HG03159 (cell line): ENCODE data around the gene MYO18B.

Experiments
- ATAC-seq: cut with Tn5 transposase; IDR thresholded peaks from one replicate; pipeline ENCODE4 v1.9.1; 2021; ENCODE audit warnings: mild to moderate bottlenecking, moderate library complexity; ENCODE audit not compliant: unreplicated experiment

Gene MYO18B

DNA sequence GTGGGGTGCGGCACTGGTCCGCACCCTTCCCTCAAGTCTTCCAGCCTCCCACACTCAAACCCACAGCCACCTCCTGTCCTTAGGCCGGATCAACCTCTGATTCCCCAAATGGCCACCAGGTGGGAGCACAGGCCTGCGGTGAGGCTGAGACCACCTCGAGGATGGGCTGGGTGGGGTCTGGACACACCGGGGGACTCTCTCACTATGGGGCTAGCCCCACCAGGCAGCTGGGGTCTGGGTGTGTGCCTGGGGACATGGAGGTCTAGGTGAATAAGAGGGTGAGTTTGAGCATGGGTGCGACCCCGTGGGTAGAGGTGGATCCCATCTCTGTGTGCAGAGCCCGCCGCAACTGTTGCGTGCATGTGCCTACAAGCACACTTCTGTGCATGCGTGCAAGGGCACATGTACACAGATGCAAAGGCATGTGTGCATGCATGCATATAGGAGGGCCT, 32.6 kb downstream of the MYO18B start:
- no peak for ATAC-seq

DNA sequence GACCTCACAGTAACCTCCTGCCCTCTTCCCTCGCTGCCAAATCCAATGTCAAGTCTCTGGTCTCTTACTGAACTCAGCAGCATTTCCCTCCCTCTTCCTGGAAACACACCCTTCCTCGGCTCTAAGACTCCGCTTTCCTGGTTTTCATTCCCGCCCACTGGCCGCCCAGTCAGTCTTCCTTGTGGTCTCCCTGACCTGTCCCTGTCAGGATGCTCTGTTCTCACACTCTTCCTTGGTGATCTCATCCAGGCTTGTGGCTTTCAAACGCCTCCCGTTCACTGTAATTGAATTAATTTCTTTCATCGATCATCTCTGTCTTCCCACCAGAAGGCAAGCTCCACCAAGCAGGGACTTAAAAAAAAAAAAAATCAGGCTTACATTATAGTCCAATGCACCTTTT, 33.5 kb downstream of the MYO18B start:
- no peak for ATAC-seq

DNA sequence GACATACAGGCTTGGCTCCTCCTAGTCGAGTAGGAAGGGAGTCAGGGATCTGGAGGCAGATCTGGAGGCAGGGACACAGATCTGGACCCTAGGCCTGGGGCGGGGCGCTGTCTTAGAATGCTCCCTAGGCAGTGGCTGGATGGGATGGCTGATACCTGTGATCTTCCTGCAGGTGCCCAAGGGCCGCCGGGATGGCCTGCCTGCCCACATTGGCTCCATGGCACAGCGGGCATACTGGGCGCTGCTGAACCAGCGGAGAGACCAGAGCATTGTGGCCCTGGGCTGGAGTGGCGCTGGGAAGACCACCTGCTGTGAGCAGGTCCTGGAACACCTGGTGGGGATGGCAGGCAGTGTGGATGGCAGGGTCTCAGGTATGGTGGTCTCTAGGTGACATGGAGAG, 35.4 kb downstream of the MYO18B start:
- ATAC-seq = no peak

DNA sequence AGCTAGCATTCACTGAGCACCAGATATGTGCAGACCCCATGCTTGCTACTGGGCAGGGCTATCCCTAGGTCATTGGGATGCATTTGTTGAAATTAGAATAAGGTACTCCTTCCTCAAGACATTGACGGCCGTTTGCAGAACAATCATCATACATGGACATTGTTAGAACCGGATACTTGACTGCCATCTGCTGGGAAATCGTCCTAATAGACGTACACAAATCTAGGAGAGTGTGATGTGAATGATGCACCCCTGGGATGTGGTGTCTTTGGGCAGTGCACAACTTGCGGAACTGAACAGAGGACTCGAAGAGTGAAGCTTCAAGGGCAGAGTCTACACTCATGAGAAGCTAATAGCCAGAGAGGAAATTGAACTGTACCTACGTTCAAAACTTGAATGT, 35.9 kb downstream of the MYO18B start:
- no peak for ATAC-seq

DNA sequence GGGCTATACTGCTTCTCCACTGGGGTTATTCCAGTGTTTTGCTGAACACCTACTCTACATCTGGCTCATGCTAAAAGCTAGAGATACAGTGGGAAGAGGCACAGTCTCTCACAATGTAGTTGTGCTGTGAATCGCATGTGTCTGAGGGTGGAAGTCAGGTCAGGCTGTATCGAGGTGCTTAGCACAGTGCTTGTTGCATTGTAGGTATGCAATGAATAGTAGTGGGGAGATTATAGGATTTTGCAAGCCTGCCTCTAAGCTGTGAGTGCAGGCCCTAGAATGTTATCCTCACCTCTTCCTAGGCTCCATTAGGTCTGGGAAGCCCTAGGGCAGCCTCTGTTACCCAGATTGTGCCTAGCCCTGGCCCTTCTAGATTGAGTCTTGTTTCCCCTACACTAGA, 37.4 kb downstream of the MYO18B start:
- ATAC-seq = no peak

DNA sequence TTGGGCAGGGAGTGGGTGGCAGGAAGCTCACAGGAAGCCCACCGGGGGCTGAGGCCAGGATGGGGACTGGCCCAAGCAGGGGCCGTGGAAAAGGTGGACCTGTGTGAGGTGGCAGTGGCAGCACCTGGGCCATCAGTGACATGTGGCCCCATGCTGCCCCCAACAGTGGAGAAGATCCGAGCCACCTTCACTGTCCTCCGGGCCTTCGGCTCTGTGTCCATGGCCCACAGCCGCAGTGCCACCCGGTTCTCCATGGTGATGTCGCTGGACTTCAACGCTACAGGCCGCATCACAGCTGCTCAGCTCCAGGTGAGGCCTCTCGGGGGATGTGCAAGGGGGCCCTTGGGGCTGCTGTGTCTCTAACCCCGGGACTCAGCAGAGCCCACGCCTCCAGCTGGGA, 37.9 kb downstream of the MYO18B start:
- ATAC-seq = no peak

DNA sequence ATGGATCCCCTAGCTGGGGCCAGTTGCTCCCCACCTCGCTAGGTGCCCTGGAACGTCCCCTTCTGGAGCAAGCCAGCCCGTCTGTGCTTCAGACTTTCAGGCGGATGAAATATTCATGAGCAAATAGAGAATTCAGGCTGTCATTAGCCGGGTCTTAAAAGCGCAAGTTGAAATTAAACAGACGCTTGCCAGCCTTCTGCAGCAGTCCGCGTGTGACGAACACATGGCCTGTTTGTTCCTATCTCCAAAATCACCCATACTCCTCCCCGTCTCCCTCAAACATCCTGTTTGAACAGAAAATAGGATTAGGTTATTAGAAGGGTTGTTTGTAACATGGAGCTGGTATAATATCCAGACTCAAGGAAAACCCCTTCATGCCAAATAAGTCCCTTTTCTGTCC, 38.7 kb downstream of the MYO18B start:
- ATAC-seq = no peak

DNA sequence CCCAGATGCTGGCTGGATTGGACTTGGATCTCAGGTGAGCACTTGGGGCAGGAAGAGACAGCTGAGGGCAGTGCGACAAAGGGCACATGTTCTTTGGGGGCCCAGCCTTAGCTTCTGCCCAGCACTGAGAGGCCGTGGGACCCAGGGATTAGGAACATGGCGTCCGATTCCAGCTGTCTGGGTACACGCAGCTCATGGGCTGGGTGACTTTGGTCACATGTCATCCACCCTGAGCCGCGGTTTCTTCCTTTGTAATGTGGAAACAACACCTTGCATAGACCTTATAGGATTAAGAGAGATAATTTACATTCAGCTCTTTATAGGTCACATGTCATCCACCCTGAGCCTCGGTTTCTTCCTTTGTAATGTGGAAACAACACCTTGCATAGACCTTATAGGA, 39.8 kb downstream of the MYO18B start:
- ATAC-seq = no peak

DNA sequence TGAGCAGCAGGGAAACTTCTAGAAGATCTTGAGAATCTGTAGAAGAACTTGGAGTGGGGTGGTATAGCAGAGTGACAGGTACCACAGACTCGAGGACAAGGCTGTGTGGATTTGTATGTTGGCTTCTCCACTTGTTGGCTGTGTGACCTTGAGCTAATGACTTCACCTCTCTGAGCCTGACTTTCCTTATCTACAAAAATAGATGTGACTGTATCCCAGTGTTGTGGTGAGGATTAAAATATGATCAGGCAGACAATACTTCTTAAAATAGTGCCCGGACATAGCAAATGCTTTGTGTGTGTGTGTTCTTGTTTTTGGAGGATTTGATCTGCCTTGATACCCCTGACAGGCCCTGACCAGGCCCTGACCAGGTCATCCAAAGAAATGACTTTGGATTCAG, 40.8 kb downstream of the MYO18B start:
- no peak for ATAC-seq

DNA sequence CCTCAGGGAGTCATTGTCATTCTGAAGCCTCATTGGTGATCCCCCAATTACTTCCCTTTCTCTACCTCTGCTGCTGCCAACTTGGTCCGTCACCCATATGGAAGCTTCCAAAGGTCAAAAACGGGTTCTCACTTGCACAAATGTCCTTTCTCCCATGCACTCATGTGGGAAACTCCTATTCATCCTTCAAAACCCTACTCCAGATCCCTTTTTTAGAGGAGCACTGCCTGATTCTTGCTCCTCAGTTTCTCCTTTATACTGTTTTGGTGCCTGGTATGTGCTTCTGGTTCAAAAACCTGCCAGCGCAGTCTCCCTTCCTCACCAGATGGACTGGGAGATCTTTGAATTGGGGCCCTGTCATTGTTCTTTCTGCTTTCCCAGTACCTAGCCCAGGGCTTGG, 41.9 kb downstream of the MYO18B start:
- ATAC-seq = no peak

DNA sequence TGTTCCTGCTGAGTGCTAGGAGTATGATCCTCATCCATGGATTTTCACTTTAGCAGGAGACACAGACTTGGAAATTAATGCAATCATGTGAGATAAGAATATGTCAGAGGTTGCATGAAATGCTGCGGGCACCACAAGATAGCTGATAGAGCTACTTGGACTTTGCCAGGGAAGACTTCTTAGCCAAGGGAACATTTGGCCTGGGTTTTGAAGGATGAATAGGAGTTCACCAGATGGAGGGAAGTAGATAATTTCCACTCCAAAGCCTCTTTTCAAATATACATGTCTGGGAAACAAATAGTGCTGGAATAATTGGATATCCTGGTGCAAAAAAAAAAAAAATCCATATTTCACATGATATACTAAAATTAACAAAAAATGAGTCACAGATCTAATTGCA, 44.2 kb downstream of the MYO18B start:
- ATAC-seq = no peak

DNA sequence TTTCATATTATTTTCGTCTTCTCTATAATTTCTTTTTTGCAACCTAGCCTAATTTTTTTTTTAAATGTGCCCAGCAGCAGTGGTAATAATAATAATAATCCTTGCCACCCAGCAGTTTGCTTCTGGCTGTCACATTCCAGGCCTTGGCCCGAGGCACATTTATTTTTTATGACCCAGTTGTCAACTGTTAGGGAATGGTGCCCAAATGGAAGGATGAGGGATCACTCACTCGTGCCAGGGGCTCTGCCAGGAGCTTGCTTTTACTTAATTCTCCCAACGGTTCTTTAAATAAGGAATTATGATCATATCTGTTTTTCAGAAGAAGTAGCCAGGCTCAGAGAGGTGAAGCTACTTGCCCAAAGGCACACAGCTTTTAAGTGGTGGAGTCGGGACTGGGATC, 49.6 kb downstream of the MYO18B start:
- no peak for ATAC-seq

DNA sequence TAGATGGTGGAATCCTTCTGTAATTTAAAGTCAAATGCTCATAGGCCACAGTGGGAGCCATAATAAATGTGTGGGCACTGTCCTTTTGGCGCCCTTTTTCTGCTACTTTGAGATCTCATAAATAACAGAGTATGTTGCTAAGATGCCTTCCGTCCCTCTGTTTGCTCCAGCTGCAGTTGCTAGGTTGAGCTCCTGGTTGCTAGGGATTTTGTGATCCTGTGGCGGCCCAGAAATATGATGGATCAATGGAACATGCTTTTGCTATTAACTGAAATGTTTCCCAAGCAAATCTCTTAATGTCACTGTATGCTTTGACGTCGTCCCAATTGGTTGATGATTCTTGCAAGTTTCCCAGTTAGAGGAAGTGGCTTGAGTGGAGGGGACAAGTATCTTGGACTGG, 53.5 kb downstream of the MYO18B start:
- no peak for ATAC-seq

DNA sequence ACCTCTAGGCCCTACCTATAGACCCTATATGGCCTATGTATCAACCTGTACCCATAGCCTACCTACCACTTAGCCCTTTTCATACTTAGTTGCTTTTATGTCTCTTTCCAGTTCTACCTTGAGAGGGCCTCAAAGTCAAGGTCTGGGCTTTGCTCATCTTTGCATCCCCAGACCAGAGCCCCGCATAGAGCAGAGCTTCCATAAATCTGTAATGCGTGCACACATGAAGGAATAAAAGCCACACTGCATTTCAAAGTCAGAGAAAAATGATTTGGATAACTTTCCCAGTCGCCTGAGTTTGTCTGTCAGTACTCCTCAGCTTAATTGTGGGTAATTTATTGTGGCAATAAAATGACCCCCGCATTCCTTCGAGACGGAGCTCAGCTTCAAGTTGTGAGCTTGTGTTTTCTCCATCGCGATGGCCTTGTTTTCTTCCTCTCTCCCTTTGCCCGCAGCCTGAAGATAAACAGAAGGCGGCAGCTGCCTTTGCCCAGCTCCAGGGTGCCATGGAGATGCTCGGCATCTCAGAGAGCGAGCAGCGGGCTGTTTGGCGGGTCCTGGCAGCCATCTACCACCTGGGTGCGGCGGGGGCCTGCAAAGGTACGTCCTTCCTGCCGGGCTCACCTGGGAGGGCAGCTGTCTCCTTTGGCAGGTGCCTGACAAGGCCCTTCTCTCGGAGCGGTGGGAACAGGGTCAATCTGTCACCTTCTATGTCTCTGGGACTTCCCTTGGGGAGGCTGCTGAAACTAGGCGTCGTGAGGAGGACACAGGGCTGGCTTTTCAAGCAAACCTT, 55.7 kb downstream of the MYO18B start:
- no peak for ATAC-seq

DNA sequence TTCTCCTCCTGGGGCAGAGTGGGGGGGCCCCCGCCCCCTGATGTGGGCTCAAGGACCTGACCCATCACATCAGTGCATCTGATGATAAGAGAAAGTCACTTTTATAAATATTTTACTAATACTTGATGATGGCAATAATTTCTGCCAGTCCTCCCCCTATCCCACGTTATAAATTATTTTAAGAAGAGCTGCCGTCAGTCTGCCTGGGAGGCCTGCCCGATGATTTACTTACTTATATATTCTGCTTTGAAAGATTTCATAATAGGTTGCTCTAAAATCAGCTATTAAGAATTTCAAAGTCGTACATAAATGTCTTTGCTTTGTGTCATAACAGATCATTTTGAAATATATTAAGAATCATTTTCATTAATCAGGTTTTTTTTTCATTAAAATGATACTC, 58.8 kb downstream of the MYO18B start:
- ATAC-seq = no peak

DNA sequence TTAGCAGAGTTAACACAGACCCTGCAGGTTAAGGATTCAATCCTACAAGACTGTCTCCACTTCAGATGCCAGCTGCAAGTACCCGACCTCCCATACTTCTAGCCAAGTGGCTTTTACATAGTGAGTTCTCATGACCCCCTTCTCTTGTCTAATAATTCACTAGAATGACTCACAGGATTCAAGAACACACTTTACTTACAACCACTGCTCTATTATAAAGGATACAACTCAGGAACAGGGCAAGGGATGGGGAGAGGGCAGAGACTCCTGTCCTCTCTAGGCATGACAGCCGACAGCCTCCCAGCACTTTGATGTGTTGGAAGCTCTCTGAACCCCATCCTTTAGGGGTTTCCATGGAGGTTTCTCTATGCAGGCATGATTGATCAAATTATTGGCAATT, 60.0 kb downstream of the MYO18B start:
- no peak for ATAC-seq

DNA sequence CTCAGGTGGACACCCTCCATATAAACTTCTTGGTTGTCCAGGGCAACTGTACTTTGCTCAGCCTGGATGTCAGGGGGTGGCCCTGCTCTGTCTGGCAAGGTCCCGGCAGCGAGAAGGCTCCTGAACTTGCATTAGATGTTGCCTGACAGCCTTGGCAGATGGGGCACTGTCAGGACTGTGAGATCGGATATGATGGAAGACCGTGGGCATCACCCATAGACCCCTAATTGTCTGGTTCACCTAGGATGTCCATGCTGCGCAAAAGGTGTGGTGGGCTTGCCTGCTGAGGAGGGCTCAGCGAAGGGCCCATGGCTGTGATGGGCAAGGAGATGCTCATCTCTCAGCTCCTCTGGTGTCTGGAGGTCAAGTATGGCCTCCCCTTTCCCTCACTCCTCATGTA, 62.7 kb downstream of the MYO18B start:
- ATAC-seq = no peak

DNA sequence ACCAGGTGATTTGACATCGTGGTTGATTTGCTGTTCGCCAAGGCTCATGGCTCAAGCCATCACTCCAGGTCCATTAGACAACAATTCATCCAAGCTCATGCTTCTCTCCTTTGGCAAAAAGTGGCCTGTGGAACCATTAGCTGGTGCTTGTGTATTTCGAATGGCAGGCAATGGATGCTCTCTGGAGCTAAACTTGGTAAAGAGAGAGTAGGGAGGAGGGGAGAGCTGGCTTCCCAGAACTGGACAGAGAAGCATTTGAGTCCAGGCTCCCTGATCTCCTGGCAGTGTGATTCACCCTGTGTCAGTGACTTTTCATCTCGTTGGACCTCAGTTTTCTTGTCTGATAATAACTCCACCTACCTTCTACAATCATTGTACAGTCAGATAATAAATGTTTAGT, 64.6 kb downstream of the MYO18B start:
- no peak for ATAC-seq

DNA sequence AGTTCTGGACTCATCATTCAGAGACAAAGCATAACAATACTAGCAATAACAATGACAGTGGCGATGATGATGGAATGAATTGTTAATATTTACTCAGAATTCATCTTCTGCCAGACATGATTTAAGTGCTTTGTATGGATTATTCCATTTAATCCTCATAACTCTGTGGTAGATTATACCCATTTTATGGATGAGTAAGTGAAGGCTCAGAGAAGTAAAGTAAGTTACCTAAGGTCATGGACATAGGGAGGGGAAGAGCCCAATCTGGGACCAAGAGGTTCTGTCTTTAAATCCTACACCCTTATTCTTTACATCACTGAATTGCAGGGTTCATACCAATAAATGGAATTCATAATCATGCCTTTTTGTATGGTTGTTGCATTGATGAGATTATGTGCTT, 72.7 kb downstream of the MYO18B start:
- ATAC-seq = no peak

DNA sequence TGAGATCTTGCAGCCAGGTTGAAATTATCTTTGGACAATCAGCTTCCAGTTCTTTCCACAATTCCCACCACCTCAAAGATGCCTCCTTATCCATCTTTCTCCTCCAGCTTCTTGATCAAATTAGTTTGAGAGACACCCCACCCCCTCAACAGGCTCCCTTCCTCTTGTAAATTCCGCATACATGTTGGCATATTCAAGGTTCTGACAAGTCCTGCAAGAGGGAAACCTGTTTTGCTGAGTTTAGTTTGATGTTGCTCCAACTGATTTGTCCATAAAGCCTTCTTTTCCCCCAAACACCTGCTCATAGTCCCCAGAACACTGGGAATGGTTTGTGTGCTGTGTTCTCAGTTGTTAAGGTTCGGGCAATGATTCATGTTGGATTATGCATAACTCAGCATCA, 73.6 kb downstream of the MYO18B start:
- no peak for ATAC-seq

DNA sequence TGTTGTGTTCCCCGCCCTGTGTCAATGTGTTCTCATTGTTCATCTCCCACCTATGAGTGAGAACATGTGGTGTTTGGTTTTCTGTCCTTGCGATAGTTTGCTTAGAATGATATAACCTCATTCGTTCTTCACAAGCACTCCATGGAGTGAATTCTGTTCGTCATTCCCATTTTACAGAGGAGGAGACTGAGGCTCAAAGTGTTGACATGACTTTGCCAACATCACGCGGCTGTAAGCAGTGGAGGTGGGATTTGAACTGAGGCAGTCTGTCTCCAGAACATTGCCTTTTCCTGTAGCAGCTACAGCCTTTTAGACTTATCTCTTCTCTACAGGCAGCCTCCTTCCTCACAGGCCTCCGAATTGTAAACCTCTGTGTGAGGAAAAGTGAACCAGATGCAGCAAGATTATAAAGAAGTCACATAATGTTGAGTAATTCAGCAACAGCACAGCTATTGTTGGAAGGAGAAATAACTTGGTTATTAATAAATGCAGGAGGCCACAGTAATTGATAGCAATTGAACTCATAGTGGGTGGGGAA, 74.6 kb downstream of the MYO18B start:
- ATAC-seq = no peak

DNA sequence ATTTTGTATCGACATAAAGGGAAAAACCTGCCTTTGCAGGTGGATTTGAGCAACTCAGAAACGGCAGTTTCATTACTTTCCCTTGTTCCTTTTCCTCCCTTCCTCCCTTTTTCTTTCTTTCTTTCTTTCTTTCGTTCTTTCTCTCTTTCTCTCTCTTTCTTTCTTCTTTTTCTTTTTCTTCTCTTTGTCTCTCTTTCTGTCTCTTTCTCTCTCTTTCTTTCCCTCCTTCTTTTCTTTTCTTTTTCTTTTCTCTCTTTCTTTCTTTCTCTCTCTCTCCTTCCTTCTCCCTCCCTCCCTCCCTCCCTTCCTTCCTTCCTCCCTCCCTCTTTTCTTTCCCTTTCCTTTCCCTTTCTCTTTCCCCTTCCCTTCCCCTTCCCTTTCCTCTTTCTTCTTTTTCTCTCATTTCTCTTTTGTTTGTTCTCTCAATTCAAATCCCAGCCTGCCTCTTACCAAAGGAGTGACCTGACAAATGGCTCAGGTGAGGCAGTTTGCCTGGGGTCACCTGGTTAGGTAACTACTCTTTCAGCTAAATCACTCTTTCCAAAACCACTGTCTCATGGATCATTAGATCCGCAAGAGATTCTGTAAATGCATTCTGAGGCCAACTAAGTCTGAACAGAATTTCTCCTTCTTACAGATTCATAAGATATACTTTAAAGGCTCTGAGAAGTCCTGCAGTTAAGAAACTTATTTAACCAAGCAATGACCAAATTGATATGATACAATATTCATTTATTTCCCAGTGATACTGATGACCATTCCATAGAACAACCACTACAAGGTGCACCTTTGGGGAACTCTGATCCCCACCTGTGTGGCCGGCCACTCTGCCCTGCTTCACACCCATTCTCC, 75.3 kb downstream of the MYO18B start:
- ATAC-seq = no peak
